Activated T-cell treated with anti-CD3 and anti-CD28 coated beads, Interleukin-2, amount 50 U/mL, for 48 hours (primary cell): ENCODE results near the gene MAP2K5.

ENCODE experiments used
- DNase-seq, 2 experiments: peaks; one replicate each; pipeline ENCODE4 v3.0.0-alpha.2; 2020

Gene MAP2K5

GRCh38 chr15:67521783-67522568 lies 20.5 kb upstream of the MAP2K5 start:
- DNase-seq, result no peak

DNA sequence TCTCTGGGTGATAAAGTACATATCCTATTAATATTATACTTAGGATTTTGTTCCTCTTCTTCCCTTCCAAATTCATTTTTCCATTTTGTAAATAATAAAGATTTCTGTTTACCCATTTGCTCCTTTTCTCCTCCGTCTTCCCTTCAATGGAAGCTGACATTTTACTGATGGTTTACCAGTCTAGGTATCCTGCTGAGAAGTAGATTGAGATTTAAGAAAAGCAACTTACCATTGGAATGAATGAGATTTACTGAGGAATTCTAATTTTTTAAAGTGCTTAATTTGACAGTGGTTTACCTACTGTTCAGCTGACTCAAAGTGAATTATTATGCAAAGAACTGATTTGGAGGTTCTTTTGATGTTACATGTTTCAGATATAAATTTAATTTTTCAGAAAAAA lies 19.2 kb upstream of the MAP2K5 start:
- DNase-seq, result no peak

DNA sequence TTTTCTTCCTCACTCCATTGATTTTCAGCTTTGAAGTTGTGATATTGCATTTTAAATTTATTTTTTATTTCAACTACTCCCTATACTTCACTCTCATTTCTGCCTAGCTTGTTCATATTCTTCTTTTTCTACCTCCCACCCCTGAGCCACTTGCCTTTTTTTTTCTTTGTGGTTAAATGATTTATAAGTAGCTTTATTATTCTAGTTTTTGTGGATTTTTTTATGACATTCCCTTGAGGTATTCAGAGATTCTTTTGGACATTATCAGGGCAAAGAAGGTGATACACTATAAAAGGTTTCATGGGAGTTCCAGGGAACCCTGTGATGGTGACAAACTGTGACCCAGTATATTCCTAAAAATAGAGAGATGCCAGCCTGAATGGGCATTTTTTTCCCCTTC lies 18.3 kb upstream of the MAP2K5 start:
- DNase-seq, result no peak

GRCh38 chr15:67528513-67528912 lies 14.0 kb upstream of the MAP2K5 start:
- no peak for DNase-seq

DNA sequence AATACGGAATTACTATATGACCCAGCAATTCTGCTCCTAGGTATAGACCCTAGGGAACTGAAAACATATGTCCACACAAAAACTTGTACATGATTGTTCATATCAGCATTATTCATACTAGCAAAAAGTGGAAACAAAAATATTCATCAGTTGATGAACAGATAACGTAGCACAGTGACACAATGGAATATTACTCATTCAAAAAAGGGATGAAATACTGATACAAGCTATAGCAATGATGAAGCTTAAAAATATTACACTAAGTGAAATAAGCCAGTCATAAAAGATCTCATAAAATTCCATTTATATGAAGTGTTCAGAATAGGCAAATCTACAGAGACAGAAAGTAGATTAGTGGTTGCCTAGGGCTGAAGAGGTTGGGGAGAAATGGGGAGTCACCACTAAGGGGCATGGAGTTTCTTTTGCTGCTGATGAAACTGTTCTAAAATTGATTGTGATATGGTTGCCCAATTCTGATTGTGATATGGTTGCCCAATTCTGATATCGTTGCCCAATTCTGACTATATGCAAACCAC lies 11.1 kb upstream of the MAP2K5 start:
- no peak for DNase-seq

DNA sequence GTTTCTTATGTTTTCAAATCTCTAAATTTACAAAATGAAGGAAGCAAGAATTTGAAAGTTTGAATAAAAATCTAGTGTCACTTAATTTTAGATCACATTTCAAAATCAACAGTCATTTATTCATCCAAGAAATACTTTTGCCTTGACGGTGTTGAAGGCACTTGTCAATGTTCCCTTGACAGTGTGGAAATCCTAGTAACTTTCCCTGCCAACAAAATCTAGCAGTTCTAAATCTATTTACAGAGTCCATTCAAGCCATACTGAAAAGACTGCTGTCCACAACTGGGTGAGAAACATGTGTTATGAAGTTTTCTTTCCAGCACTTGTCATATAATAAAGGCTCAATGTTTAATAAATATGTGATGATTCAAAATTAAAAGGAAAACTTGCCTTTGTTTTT lies 8.6 kb upstream of the MAP2K5 start:
- no peak for DNase-seq

DNA sequence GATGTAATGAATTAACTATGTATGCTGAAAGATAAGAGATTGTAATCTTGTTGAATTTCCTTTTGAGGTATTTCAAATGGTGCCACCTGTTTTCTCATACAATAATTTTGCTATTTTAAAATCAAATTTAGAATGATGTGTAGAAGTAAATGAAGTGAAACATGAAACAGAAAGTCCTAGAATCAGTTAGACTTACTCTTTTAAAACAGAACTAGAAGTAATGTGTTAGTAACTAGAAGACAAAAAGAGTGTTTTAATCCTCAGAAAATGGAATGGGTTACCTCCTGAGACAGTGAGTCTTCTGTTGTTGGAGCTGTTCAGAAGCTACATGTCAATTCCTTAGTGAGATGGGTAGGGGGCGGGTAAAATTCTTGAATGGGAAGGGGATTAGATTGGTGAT lies 8.1 kb upstream of the MAP2K5 start:
- no peak for DNase-seq

GRCh38 chr15:67537771-67538170 lies 4.7 kb upstream of the MAP2K5 start:
- DNase-seq, result no peak

DNA sequence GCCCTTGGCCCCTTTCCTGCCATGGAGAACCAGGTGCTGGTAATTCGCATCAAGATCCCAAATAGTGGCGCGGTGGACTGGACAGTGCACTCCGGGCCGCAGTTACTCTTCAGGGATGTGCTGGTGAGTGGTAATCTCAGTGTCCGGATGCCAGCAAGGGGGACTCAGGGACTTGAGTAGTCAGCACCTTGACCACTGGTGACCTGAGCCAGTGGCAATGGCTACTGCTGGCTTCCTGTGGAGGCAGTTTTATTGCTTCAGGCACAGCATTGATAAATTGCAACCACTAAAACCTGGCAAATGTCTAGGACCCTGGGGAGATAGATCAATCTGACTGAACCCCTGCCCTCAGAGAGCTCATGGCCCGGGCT lies 830 bp downstream of the MAP2K5 start:
- DNase-seq, result no peak

- DNase-seq, result no peak
Observed at GRCh38 chr15:67544475-67544874, 2.0 kb downstream of the MAP2K5 start.

DNA sequence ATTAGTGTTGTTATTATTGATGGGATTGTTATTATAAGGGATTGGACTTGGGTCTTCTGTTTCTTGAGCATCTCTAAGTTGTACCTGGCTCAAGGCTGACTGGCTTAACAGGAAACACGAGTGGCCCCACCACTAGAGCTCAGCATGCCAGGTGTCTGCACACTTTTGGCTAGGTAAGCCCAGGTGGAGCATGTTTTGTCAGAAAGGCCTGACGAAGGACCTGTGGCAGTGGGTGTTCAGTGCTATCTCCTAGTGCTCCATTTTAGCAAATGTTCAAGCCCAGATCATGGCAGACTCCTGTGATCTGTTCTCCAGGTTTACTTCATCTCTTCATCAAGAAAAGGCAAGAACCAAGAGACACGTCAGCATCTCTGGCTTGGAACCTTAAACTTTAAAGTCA lies 3.4 kb downstream of the MAP2K5 start:
- no peak for DNase-seq

- DNase-seq, result no peak
Observed at GRCh38 chr15:67547064-67547463, 4.6 kb downstream of the MAP2K5 start.

GRCh38 chr15:67547836-67548235 lies 5.3 kb downstream of the MAP2K5 start:
- DNase-seq, result no peak

GRCh38 chr15:67548236-67548852 lies 5.8 kb downstream of the MAP2K5 start:
- no peak for DNase-seq

DNA sequence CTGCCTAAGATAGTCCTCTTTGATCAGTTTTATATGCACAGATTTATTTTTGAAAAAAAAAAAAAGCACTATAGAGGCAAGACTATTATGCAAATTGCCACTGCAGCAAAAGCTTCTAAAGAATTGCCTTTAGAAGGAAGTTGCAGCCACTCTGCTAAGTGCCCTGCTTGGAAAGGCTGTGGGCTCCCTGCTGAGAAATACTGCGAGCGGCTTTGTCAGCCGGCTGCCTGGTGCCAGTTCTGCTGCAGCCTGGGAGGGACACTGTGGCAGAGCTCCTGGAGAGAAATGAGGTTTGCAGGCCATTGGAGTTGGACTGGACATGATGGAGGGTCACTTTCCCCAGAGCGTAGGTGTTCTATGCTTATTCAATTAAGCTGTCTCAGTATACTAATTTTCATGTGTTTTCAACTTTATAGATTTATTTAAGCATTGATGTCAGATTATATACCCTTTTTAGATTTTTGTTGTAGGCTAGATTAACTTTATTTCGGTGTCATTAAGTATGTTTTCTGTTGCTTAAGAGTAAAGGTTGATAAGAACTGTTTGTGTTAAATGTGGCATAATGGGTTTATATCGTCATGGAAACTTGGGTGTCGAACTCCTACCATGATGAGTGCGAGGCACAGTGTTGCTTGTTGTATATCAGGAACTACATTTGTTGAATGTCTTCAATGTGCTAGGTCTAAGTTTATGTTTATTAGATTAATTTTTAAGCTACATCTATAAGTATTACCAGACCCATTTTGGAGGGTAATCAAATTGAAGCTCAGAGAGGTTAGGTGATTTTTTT lies 6.6 kb downstream of the MAP2K5 start:
- no peak for DNase-seq

DNA sequence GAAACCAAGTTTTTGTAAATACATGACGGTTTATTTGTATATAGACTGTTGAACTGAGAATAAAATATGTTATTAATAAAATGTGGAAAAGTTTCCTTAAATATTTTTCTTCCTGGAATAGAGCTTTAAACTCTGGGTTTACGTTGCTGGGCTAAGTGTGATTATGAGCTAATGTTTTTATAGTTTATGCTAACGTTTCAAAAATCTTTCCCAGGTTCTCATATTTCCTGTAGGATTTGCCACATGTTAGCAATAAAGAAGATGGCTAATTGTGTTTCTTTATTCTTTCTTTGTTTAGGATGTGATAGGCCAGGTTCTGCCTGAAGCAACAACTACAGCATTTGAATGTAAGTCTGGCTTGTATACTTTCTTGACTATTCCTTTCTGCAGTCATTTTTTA lies 7.2 kb downstream of the MAP2K5 start:
- no peak for DNase-seq

DNA sequence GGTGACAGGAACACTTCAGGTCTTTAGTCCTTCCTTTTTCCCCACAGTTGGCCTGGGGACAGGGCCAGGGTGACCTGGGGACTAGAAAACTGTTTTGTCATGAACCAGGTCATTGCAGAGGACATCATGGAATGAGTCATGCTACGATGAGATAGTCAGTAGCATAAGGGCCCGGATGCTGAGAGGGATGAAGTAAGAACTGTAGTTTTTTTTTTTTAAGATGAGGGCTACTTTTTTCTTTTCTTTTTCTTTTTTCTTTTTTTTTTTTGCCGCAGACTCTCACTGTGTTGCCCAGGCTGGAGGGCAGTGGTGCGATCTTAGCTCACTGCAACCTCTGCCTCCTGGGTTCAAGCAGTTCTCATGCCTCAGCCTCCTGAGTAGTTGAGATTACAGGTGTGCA lies 8.0 kb downstream of the MAP2K5 start:
- DNase-seq, result no peak

DNA sequence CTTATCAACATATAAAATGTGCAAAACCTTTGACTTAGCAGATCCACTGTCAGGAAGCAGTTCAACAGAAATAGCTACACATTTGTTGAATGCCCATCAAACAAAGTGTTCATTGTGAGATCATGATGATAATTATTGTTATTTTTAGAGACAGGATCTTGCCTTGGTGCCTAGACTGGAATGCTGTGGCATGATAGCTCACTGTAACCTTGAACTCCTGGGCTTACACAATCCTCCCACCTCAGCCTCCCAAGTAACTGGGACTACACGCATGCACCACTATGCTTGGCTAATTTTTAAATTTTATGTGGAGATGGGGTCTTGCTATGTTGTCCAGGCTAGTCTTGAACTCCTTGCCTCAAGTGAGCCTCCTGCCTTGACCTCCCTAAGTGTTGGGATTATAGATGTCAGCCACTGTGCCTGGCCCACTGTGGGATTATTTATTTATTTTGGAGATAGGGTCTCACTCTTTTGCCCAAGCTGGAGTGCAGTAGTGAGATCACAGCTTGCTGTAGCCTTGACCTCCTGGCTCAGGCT lies 8.8 kb downstream of the MAP2K5 start:
- DNase-seq, result no peak

DNA sequence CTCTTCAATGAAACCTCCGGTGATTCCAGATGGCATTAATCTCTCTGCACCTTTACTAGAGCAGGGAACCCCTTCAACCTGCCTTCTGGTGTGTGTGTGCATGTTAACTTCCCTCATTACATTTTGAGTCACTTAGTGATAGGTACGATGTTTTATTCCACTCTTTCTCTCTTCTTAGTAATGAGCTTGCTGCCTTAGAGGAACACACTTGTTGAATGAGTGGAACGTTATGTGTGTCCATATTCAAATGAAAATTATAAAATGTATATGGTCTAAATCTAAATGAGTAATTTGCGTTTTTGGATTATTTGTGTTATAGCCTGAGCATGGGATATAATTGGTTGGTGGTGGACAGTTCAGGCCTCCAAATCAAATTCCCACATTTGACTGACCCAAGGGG lies 12.1 kb downstream of the MAP2K5 start:
- no peak for DNase-seq

DNA sequence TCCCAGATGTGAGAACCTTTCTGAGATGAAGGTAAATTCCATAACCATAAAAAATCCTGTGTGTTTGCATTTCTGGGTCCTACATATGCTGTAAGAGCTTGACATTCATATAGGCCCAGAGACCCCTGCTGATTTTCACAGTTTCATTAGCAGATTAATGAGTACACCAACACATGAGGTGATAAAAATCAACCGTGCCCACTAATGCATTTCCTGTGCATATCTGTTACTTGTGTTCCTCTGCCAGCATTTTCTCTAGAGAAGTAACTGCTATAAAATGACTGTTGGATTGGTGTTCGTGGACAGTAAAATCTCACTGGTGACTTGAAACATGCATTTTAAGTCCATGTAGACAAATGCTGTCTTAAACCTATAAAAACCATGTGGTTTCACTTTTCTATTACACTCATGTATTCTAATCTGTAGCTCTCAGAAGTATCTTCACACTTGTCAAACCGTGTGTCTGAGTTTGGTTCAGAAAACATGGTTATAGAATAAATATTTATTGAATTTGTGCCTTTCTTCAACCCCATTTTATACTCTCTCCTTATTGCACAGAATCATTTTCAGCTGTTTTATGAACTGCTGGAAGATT lies 14.6 kb downstream of the MAP2K5 start:
- DNase-seq, result no peak

GRCh38 chr15:67558502-67558901 lies 16.0 kb downstream of the MAP2K5 start:
- no peak for DNase-seq

DNA sequence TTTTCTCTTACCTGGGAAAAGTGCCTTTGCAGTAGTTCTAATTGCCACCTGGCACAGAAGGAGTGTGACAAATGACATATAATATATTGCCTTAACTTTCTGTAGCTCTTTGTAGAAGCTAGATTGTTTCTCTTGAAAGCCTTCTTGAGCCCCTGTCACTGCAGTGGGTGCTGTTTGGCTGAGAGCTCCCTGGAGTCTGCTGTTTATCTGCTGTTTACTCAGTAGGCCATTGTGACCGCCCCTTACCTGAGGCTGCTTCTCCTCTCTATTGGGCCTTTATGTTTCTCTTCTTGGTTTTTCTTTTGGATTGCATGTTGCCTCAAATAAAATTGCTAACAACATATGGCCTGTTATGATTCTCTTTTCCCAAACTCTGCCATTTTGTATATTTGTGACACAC lies 16.7 kb downstream of the MAP2K5 start:
- no peak for DNase-seq

GRCh38 chr15:67559576-67559975 lies 17.1 kb downstream of the MAP2K5 start:
- no peak for DNase-seq
